DMS153 treated with DMSO at 0.1 percent for 48 hours (cell line): Measurements from ENCODE around the gene PXN.
"Not testable (repeated sequence)": the region's sequence is repeated elsewhere in the genome, so short reads cannot be mapped to it uniquely, and the experiment has no call there.

ENCODE experiments used
- DNase-seq: peaks from one replicate; lab custom pipeline; 2025; ENCODE audit not compliant: unreplicated experiment; lab: John Stamatoyannopoulos, UW

Gene PXN

GRCh38 chr12:120227233-120228040, 38.1 kb downstream of the PXN start:
- DNase-seq: no peak

GRCh38 chr12:120225852-120226640, 39.5 kb downstream of the PXN start:
- DNase-seq: peak; percentile 89

- DNase-seq: no peak
These were observed 40.4 kb downstream of the PXN start for GRCh38 chr12:120225200-120225558.

- peak; percentile 39 for DNase-seq
These were observed 41.0 kb downstream of the PXN start for GRCh38 chr12:120224304-120225199.

- no peak for DNase-seq
These were observed 41.8 kb downstream of the PXN start for GRCh38 chr12:120223458-120224303.

GRCh38 chr12:120222288-120222832, 43.2 kb downstream of the PXN start:
- no peak for DNase-seq

GRCh38 chr12:120221576-120221900, 44.0 kb downstream of the PXN start:
- no peak for DNase-seq

- no peak for DNase-seq
These were observed 44.5 kb downstream of the PXN start for GRCh38 chr12:120220838-120221575.

- DNase-seq: no peak
These were observed 46.6 kb downstream of the PXN start for GRCh38 chr12:120218680-120219606.

GRCh38 chr12:120216742-120217605, 48.6 kb downstream of the PXN start:
- no peak for DNase-seq

- DNase-seq: no peak
These were observed 49.5 kb downstream of the PXN start for GRCh38 chr12:120215766-120216735.

GRCh38 chr12:120215357-120215735, 50.2 kb downstream of the PXN start:
- DNase-seq: no peak

- DNase-seq: no peak
These were observed 50.7 kb downstream of the PXN start for GRCh38 chr12:120214626-120215356.

GRCh38 chr12:120213758-120214157, 51.8 kb downstream of the PXN start:
- no peak for DNase-seq

- not testable (repeated sequence) for DNase-seq
These were observed 52.3 kb downstream of the PXN start for GRCh38 chr12:120213182-120213581.

GRCh38 chr12:120212301-120212700, 53.2 kb downstream of the PXN start:
- no peak for DNase-seq
